ENCODE data around the gene BCKDK.
"Not testable (repeated sequence)": the region's sequence is repeated elsewhere in the genome, so short reads cannot be mapped to it uniquely, and the experiment has no call there.

BCKDK gene

DNA sequence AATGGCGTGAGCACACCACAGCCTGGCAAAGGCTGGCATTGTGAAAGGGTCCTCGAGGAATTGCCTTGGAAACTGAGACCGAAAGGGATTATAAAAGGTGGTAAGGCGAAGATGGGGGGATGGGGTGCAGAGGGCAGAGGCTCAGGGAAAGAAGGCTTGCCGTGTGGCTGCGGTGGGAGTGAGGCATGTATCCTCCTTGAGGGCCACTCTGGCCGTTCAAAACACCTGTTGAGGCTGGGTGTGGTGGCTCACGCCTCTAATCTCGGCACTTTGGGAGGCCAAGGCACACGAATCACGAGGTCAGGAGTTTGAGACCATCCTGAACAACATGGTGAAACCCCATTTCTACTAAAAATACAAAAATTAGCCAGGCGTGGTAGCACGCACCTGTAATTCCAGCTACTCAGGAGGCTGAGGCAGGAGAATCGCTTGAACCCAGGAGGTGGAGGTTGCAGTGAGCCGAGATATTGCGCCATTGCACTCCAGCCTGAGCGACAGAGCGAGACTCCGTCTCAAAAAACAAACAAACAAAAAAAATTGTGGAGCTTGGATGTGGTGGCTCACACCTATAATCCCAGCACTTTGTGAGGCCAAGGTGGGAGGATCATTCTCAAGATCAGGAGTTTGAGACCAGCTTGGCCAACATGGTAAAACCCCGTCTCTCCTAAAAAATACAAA is 28.8 kb downstream of the BCKDK start:
- in situ Hi-C loops (cut with HindIII; ENCODE audit: low sequenced_read_pairs) = not testable (repeated sequence)

DNA sequence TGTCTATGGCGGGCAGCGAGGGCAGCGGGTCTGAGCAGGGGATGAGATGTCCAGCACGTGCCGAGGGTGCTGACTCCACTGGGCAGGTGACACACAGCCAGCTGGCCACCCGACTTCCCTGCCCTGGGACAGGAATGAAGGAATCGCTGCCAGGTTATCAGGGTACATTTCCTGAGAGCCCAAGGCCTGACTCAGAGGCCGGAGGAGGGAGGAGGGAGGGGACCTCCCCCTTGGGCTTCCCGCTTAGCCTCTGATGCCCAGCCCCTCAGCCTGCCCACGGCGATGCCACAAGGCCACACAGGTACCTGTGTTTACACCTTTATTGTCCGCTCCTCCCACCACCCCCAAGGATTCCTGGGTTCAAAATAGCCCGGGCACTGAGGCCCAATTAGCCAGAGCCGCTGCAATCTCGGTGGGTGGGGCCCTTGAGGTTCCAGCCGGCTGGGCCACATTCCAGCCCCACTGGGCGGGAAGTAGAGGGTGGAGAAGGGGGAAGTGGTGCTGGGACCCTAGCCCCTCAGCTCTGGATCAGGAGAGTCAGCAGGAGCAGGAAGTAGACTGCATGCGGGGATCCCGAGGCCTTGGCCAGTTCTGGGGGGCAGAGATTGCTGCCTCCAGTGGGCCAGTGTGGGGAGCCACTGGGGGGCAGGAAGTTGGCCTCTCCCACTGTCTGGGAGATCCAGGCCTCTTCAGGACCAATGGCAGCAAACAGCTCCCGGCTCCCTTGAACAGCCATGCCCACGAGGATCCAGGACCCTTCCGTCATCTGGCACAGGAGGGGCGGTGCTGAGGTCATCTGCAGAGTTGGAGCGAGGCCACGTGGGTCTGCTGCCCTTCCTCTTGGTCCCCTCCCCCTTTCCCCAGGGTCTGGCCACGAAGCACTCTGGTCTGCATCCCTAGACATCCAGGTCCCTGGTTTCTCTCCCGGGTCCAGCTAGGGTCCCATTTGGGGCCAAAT is 30.7 kb downstream of the BCKDK start:
- in situ Hi-C loops (cut with HindIII; ENCODE audit: low sequenced_read_pairs) = no loop called here

DNA sequence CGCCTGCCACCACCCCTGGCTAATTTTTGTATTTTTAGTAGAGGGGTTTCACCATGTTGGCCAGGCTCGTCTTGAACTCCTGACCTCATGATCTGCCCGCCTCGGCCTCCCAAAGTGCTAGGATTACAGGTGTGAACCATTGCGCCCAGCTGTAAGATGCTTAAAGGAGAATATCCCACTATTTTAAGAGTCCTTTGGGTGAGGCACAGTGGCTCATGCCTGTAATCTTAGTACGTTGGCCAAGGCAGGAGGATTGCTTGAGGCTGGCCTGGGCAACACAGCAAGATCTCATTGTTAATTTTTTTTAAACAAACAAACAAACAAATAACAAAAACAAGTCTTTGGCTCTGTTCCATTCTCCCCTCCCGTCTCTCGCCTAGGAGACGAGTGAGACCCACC is 32.9 kb downstream of the BCKDK start:
- in situ Hi-C loops (cut with HindIII; ENCODE audit: low sequenced_read_pairs) = not testable (repeated sequence)

GRCh38 chr16:31141489-31142108 is 33.4 kb downstream of the BCKDK start:
- in situ Hi-C loops (cut with HindIII; ENCODE audit: low sequenced_read_pairs) = no loop called here

DNA sequence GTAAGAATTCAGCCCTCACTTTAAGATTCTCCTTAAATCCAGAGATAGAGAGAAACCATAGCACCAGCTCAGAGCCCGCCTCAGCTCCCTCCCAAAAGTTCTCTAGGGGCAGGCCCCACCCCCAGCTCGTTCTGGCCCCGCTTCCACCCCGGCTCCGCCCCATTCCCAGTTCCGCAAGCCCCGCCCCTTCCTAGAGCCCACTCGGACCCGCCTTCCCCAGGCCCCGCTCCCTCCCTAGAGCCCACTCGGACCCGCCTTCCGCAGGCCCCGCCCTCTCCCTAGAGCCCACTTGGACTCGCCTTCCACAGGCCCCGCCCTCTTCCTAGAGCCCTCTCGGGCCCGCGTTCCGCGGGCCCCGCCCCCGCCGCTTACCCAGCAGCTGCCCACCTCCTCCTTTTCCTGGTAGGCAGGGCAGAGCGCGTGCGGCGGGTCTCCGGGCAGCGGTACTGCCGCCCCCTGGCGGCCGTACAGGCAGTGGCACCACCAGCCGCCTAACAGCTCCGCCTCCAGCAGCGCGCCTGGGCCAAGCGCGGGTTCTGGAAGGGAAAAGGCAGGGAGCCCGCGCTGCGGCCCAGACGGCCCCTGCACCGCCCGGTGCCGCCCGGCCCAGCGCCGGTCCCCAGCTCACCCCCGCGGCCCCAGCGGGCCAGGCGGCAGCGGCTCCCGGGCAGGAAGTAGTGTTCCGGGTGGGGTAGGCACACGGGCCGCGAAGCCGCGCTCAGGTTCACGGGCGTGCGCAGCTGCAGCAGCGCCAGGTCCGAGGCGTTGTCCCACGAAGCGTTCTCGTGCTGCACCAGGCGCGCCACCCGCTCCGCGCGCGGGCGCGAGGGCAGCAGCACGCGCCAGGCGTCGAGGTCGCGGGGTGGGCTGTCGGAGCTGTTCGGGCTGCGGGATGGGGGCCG is 34.2 kb downstream of the BCKDK start:
- in situ Hi-C loops (cut with HindIII; ENCODE audit: low sequenced_read_pairs) = no loop called here

- in situ Hi-C loops (cut with HindIII; ENCODE audit: low sequenced_read_pairs) = no loop called here
Observed at GRCh38 chr16:31143011-31143693, 35.0 kb downstream of the BCKDK start.

- in situ Hi-C loops (cut with HindIII; ENCODE audit: low sequenced_read_pairs) = no loop called here
Observed at GRCh38 chr16:31143694-31144148, 35.5 kb downstream of the BCKDK start.

- in situ Hi-C loops (cut with HindIII; ENCODE audit: low sequenced_read_pairs) = not testable (repeated sequence)
Observed at GRCh38 chr16:31144418-31144817, 36.2 kb downstream of the BCKDK start.

DNA sequence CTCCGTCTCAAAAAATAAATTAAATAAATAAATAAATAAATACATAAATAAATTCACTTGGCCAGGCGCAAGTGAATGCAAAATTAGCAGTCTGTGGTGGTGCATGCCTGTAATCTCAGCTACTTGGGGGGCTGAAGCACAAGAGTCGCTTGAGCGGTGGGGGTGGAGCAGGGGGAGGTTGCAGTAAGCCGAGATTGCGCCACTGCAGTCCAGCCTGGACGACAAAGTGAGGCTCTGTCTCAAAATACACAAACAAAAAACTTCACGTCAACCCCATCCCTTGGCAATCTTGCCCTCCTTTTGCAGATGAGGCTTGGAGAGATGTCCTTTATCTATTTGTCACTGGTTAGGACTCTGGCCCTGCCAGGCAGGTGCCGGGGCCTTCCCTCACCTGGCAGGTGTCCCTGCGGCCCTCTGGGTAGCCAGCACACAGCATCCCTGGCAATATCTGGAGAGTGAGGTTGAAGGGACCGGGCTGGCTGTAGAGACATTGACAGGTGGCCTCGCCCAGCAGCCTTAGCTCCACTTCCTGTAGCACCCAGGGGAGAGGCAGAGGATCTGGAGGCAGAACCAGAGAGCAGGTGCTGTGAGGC is 37.3 kb downstream of the BCKDK start:
- in situ Hi-C loops (cut with HindIII; ENCODE audit: low sequenced_read_pairs) = no loop called here

DNA sequence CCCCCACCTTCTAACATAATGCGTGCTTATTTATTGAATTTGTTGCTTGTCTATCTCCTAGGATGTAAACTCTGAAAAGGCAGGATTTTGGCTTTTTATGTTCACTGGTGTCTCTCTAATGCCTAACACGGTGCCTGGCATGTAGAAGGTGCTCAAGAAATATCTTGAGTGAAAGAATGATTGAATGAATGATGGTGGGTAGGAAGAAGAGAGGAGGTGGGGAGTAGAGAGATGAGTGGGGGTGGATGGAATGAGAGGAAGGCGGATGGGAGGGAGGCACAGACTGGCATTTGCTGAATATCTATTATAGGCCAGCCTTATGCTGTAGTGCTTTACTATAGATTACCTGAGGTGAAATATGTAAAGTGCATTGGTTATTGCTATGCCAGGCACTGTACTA is 39.4 kb downstream of the BCKDK start:
- in situ Hi-C loops (cut with HindIII; ENCODE audit: low sequenced_read_pairs) = no loop called here

DNA sequence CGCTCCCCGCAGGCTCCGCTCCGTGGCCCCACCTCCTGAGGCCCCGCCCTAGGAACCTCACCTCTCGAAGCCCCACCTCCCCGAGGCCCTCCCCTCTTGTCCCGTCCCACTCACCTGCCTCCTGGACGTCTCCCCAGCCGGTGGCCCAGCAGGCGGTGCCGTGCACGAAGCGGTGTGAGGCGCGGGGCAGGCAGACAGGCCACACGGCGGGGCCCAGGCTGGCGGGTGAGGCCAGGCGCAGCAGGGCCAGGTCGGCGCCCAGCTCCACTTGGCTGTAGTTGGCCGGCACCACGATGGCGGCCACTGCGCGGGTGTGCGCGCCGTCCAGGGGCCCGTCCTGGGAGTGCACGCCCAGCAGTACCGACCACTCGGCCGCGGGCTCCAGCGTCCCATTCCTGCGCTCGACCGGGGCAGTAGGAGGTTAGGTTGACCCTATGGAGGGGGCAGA is 40.1 kb downstream of the BCKDK start:
- in situ Hi-C loops (cut with HindIII; ENCODE audit: low sequenced_read_pairs) = no loop called here

GRCh38 chr16:31148896-31149295 is 40.7 kb downstream of the BCKDK start:
- in situ Hi-C loops (cut with HindIII; ENCODE audit: low sequenced_read_pairs) = no loop called here

- in situ Hi-C loops (cut with HindIII; ENCODE audit: low sequenced_read_pairs) = no loop called here
Observed at GRCh38 chr16:31149332-31149731, 41.1 kb downstream of the BCKDK start.

- in situ Hi-C loops (cut with HindIII; ENCODE audit: low sequenced_read_pairs) = no loop called here
Observed at GRCh38 chr16:31149894-31150890, 42.0 kb downstream of the BCKDK start, which contains the start of gene PRSS36. Gene PRSS36 (minus strand): TSS chr16:31150066. CDS start chr16:31150035, 31 bp downstream.

DNA sequence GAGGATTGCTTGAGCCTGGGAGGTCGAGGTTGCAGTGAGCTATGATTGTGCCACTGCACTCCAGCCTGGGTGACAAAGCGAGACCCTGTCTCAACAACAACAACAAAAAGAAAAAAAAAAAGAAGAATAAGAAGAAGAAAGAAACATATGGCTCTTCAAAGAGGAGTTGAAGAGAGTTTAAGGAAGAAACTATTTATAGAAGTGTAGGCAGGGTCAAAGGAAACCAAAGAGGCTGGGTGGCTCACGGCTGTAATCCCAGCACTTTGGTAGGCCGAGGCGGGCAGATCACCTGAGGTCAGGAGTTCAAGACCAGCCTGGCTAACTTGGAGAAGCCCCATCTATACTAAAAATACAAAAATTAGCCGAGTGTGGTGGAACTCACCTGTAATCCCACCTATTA is 42.8 kb downstream of the BCKDK start:
- in situ Hi-C loops (cut with HindIII; ENCODE audit: low sequenced_read_pairs) = not testable (repeated sequence)

GRCh38 chr16:31157136-31157535 is 49.0 kb downstream of the BCKDK start:
- in situ Hi-C loops (cut with HindIII; ENCODE audit: low sequenced_read_pairs) = no loop called here

Measured in endothelial cell of hepatic sinusoid (primary cell).